ENCODE data around the gene ACVR1. TPM values are rescaled to one million over a fixed set of nuclear protein-coding genes. Genes with fewer than 3 reads are reported as not detected.

ACVR1 gene
- total and polyA plus RNA-seq, 2 donors = 3.0 to 8.0 TPM

- H3K4me3 ChIP-seq (ENCODE audit: low read length in 2 of 2) = no peak overlapping the region
- no peaks in the 10 kb centered on the region for H3K4me1 ChIP-seq (ENCODE audit: control insufficient read depth in 2 of 2, insufficient read depth in 2 of 2, low read length in 2 of 2)
- H3K27me3 ChIP-seq (ENCODE audit: control insufficient read depth in 2 of 2, insufficient read depth in 1 of 2, low read length in 1 of 2) = no peaks in the 10 kb centered on the region
- no peak for DNase-seq (ENCODE audit: low read depth in 6 of 9, low spot score in 9 of 9)
- 93% methylated on average over 2 of the region's 2 CpGs for WGBS
- H3K36me3 ChIP-seq (ENCODE audit: control insufficient read depth in 2 of 2, insufficient read depth in 2 of 2, low read length in 1 of 2) = no peaks in the 10 kb centered on the region
- no peaks in the 10 kb centered on the region for H3K9me3 ChIP-seq (ENCODE audit: control insufficient read depth in 2 of 2, insufficient read depth in 1 of 2, low read length in 1 of 2)
- no peak overlapping the region for H3K27ac ChIP-seq (ENCODE audit: low read depth in 1 of 2, low read length in 1 of 2)
Measured at GRCh38 chr2:157849591-157849990, 26.5 kb downstream of the ACVR1 start.

- Histone ChIP-seq H3K4me1 (ENCODE audit: control insufficient read depth in 2 of 2, insufficient read depth in 2 of 2, low read length in 2 of 2) (no peaks in the 10 kb centered on the region), H3K4me3 (ENCODE audit: low read length in 2 of 2) (no peak overlapping the region), H3K9me3 (ENCODE audit: control insufficient read depth in 2 of 2, insufficient read depth in 1 of 2, low read length in 1 of 2) (no peaks in the 10 kb centered on the region), H3K27me3 (ENCODE audit: control insufficient read depth in 2 of 2, insufficient read depth in 1 of 2, low read length in 1 of 2) (no peaks in the 10 kb centered on the region), H3K36me3 (ENCODE audit: control insufficient read depth in 2 of 2, insufficient read depth in 2 of 2, low read length in 1 of 2) (no peaks in the 10 kb centered on the region), H3K27ac (ENCODE audit: low read depth in 1 of 2, low read length in 1 of 2) (no peak overlapping the region)
- WGBS = 97% methylated on average over 4 of the region's 4 CpGs
- no peak for DNase-seq (ENCODE audit: low read depth in 6 of 9, low spot score in 9 of 9)
Measured at GRCh38 chr2:157848213-157848612, 27.9 kb downstream of the ACVR1 start.

- H3K4me3 ChIP-seq (ENCODE audit: low read length in 2 of 2) = no peak overlapping the region
- H3K4me1 ChIP-seq (ENCODE audit: control insufficient read depth in 2 of 2, insufficient read depth in 2 of 2, low read length in 2 of 2) = no peaks in the 10 kb centered on the region
- no peak for DNase-seq (ENCODE audit: low read depth in 6 of 9, low spot score in 9 of 9)
- 81% methylated on average over 2 of the region's 2 CpGs for WGBS
- H3K36me3 ChIP-seq (ENCODE audit: control insufficient read depth in 2 of 2, insufficient read depth in 2 of 2, low read length in 1 of 2) = no peaks in the 10 kb centered on the region
- H3K27ac ChIP-seq (ENCODE audit: low read depth in 1 of 2, low read length in 1 of 2) = no peak overlapping the region
- no peaks in the 10 kb centered on the region for H3K9me3 ChIP-seq (ENCODE audit: control insufficient read depth in 2 of 2, insufficient read depth in 1 of 2, low read length in 1 of 2)
- no peaks in the 10 kb centered on the region for H3K27me3 ChIP-seq (ENCODE audit: control insufficient read depth in 2 of 2, insufficient read depth in 1 of 2, low read length in 1 of 2)
Measured at GRCh38 chr2:157845081-157845480, 31.0 kb downstream of the ACVR1 start.

- Histone ChIP-seq H3K36me3 (ENCODE audit: control insufficient read depth in 2 of 2, insufficient read depth in 2 of 2, low read length in 1 of 2) (no peaks in the 10 kb centered on the region), H3K4me1 (ENCODE audit: control insufficient read depth in 2 of 2, insufficient read depth in 2 of 2, low read length in 2 of 2) (peaks cover 0 to 2% of the 10 kb centered on the region in 2 donors), H3K27me3 (ENCODE audit: control insufficient read depth in 2 of 2, insufficient read depth in 1 of 2, low read length in 1 of 2) (no peaks in the 10 kb centered on the region), H3K4me3 (ENCODE audit: low read length in 2 of 2) (no peak overlapping the region), H3K27ac (ENCODE audit: low read depth in 1 of 2, low read length in 1 of 2) (no peak overlapping the region), H3K9me3 (ENCODE audit: control insufficient read depth in 2 of 2, insufficient read depth in 1 of 2, low read length in 1 of 2) (no peaks in the 10 kb centered on the region)
- no peak for DNase-seq (ENCODE audit: low read depth in 6 of 9, low spot score in 9 of 9)
- over 99% methylated on average over 4 of the region's 4 CpGs for WGBS
Measured at GRCh38 chr2:157843935-157844334, 32.2 kb downstream of the ACVR1 start.

GRCh38 chr2:157843081-157843480 is 33.0 kb downstream of the ACVR1 start:
- no peak for DNase-seq (ENCODE audit: low read depth in 6 of 9, low spot score in 9 of 9)
- H3K36me3 ChIP-seq (ENCODE audit: control insufficient read depth in 2 of 2, insufficient read depth in 2 of 2, low read length in 1 of 2) = no peaks in the 10 kb centered on the region
- peaks cover 0 to 8% of the 10 kb centered on the region in 2 donors for H3K4me1 ChIP-seq (ENCODE audit: control insufficient read depth in 2 of 2, insufficient read depth in 2 of 2, low read length in 2 of 2)
- H3K4me3 ChIP-seq (ENCODE audit: low read length in 2 of 2) = no peak overlapping the region
- no peak overlapping the region for H3K27ac ChIP-seq (ENCODE audit: low read depth in 1 of 2, low read length in 1 of 2)
- H3K9me3 ChIP-seq (ENCODE audit: control insufficient read depth in 2 of 2, insufficient read depth in 1 of 2, low read length in 1 of 2) = no peaks in the 10 kb centered on the region
- H3K27me3 ChIP-seq (ENCODE audit: control insufficient read depth in 2 of 2, insufficient read depth in 1 of 2, low read length in 1 of 2) = no peaks in the 10 kb centered on the region
- WGBS = 95% methylated on average over 1 of the region's 1 CpG

GRCh38 chr2:157842106-157842879 is 33.8 kb downstream of the ACVR1 start:
- no peak overlapping the region for H3K27ac ChIP-seq (ENCODE audit: low read depth in 1 of 2, low read length in 1 of 2)
- H3K4me1 ChIP-seq (ENCODE audit: control insufficient read depth in 2 of 2, insufficient read depth in 2 of 2, low read length in 2 of 2) = peaks cover 0 to 15% of the 10 kb centered on the region in 2 donors
- H3K27me3 ChIP-seq (ENCODE audit: control insufficient read depth in 2 of 2, insufficient read depth in 1 of 2, low read length in 1 of 2) = no peaks in the 10 kb centered on the region
- DNase-seq (ENCODE audit: low read depth in 6 of 9, low spot score in 9 of 9) = no peak
- 96% methylated on average over 3 of the region's 3 CpGs for WGBS
- no peak overlapping the region for H3K4me3 ChIP-seq (ENCODE audit: low read length in 2 of 2)
- no peaks in the 10 kb centered on the region for H3K36me3 ChIP-seq (ENCODE audit: control insufficient read depth in 2 of 2, insufficient read depth in 2 of 2, low read length in 1 of 2)
- H3K9me3 ChIP-seq (ENCODE audit: control insufficient read depth in 2 of 2, insufficient read depth in 1 of 2, low read length in 1 of 2) = no peaks in the 10 kb centered on the region

GRCh38 chr2:157841485-157841884 is 34.6 kb downstream of the ACVR1 start:
- 97% methylated on average over 2 of the region's 2 CpGs for WGBS
- no peak overlapping the region for H3K27ac ChIP-seq (ENCODE audit: low read depth in 1 of 2, low read length in 1 of 2)
- DNase-seq (ENCODE audit: low read depth in 6 of 9, low spot score in 9 of 9) = no peak
- H3K36me3 ChIP-seq (ENCODE audit: control insufficient read depth in 2 of 2, insufficient read depth in 2 of 2, low read length in 1 of 2) = no peaks in the 10 kb centered on the region
- H3K4me1 ChIP-seq (ENCODE audit: control insufficient read depth in 2 of 2, insufficient read depth in 2 of 2, low read length in 2 of 2) = peaks cover 0 to 16% of the 10 kb centered on the region in 2 donors
- H3K9me3 ChIP-seq (ENCODE audit: control insufficient read depth in 2 of 2, insufficient read depth in 1 of 2, low read length in 1 of 2) = no peaks in the 10 kb centered on the region
- H3K4me3 ChIP-seq (ENCODE audit: low read length in 2 of 2) = no peak overlapping the region
- no peaks in the 10 kb centered on the region for H3K27me3 ChIP-seq (ENCODE audit: control insufficient read depth in 2 of 2, insufficient read depth in 1 of 2, low read length in 1 of 2)

- no peaks in the 10 kb centered on the region for H3K9me3 ChIP-seq (ENCODE audit: control insufficient read depth in 2 of 2, insufficient read depth in 1 of 2, low read length in 1 of 2)
- H3K27ac ChIP-seq (ENCODE audit: low read depth in 1 of 2, low read length in 1 of 2) = no peak overlapping the region
- H3K36me3 ChIP-seq (ENCODE audit: control insufficient read depth in 2 of 2, insufficient read depth in 2 of 2, low read length in 1 of 2) = no peaks in the 10 kb centered on the region
- no peaks in the 10 kb centered on the region for H3K27me3 ChIP-seq (ENCODE audit: control insufficient read depth in 2 of 2, insufficient read depth in 1 of 2, low read length in 1 of 2)
- DNase-seq (ENCODE audit: low read depth in 6 of 9, low spot score in 9 of 9) = no peak
- peaks cover 2 to 18% of the 10 kb centered on the region in 2 donors for H3K4me1 ChIP-seq (ENCODE audit: control insufficient read depth in 2 of 2, insufficient read depth in 2 of 2, low read length in 2 of 2)
- 50% methylated on average over 10 of the region's 10 CpGs for WGBS
- H3K4me3 ChIP-seq (ENCODE audit: low read length in 2 of 2) = no peak overlapping the region
Measured at GRCh38 chr2:157840568-157841156, 35.5 kb downstream of the ACVR1 start.

GRCh38 chr2:157839822-157840221 is 36.3 kb downstream of the ACVR1 start:
- WGBS = 95% methylated on average over 2 of the region's 2 CpGs
- Histone ChIP-seq H3K4me1 (ENCODE audit: control insufficient read depth in 2 of 2, insufficient read depth in 2 of 2, low read length in 2 of 2) (peaks cover 2 to 18% of the 10 kb centered on the region in 2 donors), H3K27ac (ENCODE audit: low read depth in 1 of 2, low read length in 1 of 2) (no peak overlapping the region)

More at GRCh38 chr2:157839822-157840221, 36.3 kb downstream of the ACVR1 start:
- Histone ChIP-seq H3K9me3 (ENCODE audit: control insufficient read depth in 2 of 2, insufficient read depth in 1 of 2, low read length in 1 of 2) (no peaks in the 10 kb centered on the region), H3K4me3 (ENCODE audit: low read length in 2 of 2) (no peak overlapping the region), H3K36me3 (ENCODE audit: control insufficient read depth in 2 of 2, insufficient read depth in 2 of 2, low read length in 1 of 2) (no peaks in the 10 kb centered on the region), H3K27me3 (ENCODE audit: control insufficient read depth in 2 of 2, insufficient read depth in 1 of 2, low read length in 1 of 2) (no peaks in the 10 kb centered on the region)
- no peak for DNase-seq (ENCODE audit: low read depth in 6 of 9, low spot score in 9 of 9)
